Kidney (tissue), 14 donors: Measurements from ENCODE around the gene UBASH3A. TPM values are rescaled to one million over a fixed set of nuclear protein-coding genes. Genes with fewer than 3 reads are reported as not detected.

Experiments used
- DNase-seq, 5 donors: peaks; one replicate each; pipeline ENCODE4 v3.0.0-alpha.2; 2013 to 2020
- FAIRE-seq: peaks from 2 replicates; lab custom pipeline; 2012; peaks lifted over from hg19 to GRCh38; lab: Jason Lieb, UNC
- H3K27ac ChIP-seq, 2 donors: one replicate each; pipeline ENCODE4 v1.7.0; 2013; ENCODE audit warnings: low read depth in 2 of 2, low read length in 2 of 2, inconsistent platforms in 1 of 2
- H3K27me3 ChIP-seq: one replicate; pipeline ENCODE4 v1.7.1; 2013; ENCODE audit warnings: low read length, inconsistent platforms; ENCODE audit not compliant: control insufficient read depth, insufficient read depth
- H3K36me3 ChIP-seq, 3 donors: one replicate each; pipeline versions ENCODE4 v1.7.0 to v1.7.1; 2013; ENCODE audit warnings: low read length in 3 of 3, control low read depth in 1 of 3, inconsistent platforms in 1 of 3; ENCODE audit not compliant: insufficient read depth in 3 of 3, control insufficient read depth in 2 of 3
- H3K4me1 ChIP-seq, 3 donors: one replicate each; pipeline versions ENCODE4 v1.7.0 to v1.7.1; 2013; ENCODE audit warnings: low read length in 3 of 3, inconsistent platforms in 1 of 3, low read depth in 1 of 3; ENCODE audit not compliant: control insufficient read depth in 2 of 3, insufficient read depth in 2 of 3
- H3K4me3 ChIP-seq, 3 donors: one replicate each; pipeline versions ENCODE4 v1.7.0 to v1.8.1; 2013; ENCODE audit warnings: low read length in 3 of 3, control low read depth in 1 of 3, inconsistent platforms in 1 of 3
- H3K9ac ChIP-seq, 3 donors: one replicate each; pipeline versions ENCODE4 v1.7.0 to v1.7.1; 2013; ENCODE audit warnings: low read length in 3 of 3, control low read depth in 1 of 3, inconsistent platforms in 1 of 3
- H3K9me3 ChIP-seq, 3 donors: one replicate each; pipeline versions ENCODE4 v1.7.0 to v1.7.1; 2013; ENCODE audit warnings: low read length in 3 of 3, control low read depth in 1 of 3, inconsistent platforms in 1 of 3; ENCODE audit not compliant: control insufficient read depth in 2 of 3, insufficient read depth in 1 of 3
- CTCF ChIP-seq: IDR thresholded peaks from 3 replicates; pipeline ENCODE4 v1.5.1; 2012; ENCODE audit warnings: mild to moderate bottlenecking, moderate library complexity, borderline replicate concordance; ENCODE audit not compliant: insufficient read depth; ENCODE audit errors: extremely low read depth
- intact Hi-C: fragments of 100-400 bp; cut with DNase I; formaldehyde crosslinking; loops from one replicate; pipeline ENCODE4 v1.11.1; 2022
- polyA plus RNA-seq: library from polyadenylated mRNA; stranded (reverse); fragments of 350-450 nt; fragmentation: Illumina TruSeq; extraction: RNeasy Lipid Tissue Mini Kit (QIAGEN cat#74804); gene quantifications from one replicate; pipeline ENCODE4 v1.2.3, GENCODE V29; 2014; ENCODE audit warnings: low read depth, low replicate concordance; ENCODE audit not compliant: insufficient read depth
- total RNA-seq: library from RNA; stranded (reverse); fragmentation: NEBNext Ultra II Directional; extraction: Animal tissue kit (Norgen Biotek cat#: 25700); gene quantifications from one replicate; pipeline ENCODE4 v1.2.1, GENCODE V29; 2021
- donor health status: control.
- donor health status: control.
- donor health status: control.
- donor health status: control.
- donor health status: control.
- donor health status: DM: yes; HTN: yes; CAD: no.
- donor health status: Normal renal cell carcinoma (clear cell type).

UBASH3A gene
- total and polyA plus RNA-seq, 2 donors from 2014 or later: 2.7 TPM; not detected in 1

- no peaks in the 10 kb centered on the region for H3K4me1 ChIP-seq
- intact Hi-C loops: no loop called here
- DNase-seq (peak in 1 of 5 donors; percentile 15), FAIRE-seq (no peak)
- no peak overlapping the region for H3K4me3 ChIP-seq
- no peak for TF ChIP-seq CTCF
- H3K27me3 ChIP-seq: no peaks in the 10 kb centered on the region
- no peak overlapping the region for H3K9ac ChIP-seq
- H3K9me3 ChIP-seq: peaks cover 0 to 12% (median 5%) of the 10 kb centered on the region in 3 donors
- H3K36me3 ChIP-seq: no peaks in the 10 kb centered on the region
- no peak overlapping the region for H3K27ac ChIP-seq
These were observed 30.3 kb downstream of the UBASH3A start for GRCh38 chr21:42433946-42434551.

- FAIRE-seq (no peak), DNase-seq (no peak)
- TF ChIP-seq CTCF: no peak
- H3K27ac ChIP-seq: no peak overlapping the region
- intact Hi-C loops: no loop called here
- H3K27me3 ChIP-seq: no peaks in the 10 kb centered on the region
- H3K4me3 ChIP-seq: no peak overlapping the region
- peaks cover 2 to 12% (median 5%) of the 10 kb centered on the region in 3 donors for H3K9me3 ChIP-seq
- no peaks in the 10 kb centered on the region for H3K36me3 ChIP-seq
- H3K4me1 ChIP-seq: no peaks in the 10 kb centered on the region
- H3K9ac ChIP-seq: no peak overlapping the region
These were observed 31.2 kb downstream of the UBASH3A start for GRCh38 chr21:42434884-42435283.

- intact Hi-C loops: no loop called here
- Histone ChIP-seq H3K4me3 (no peak overlapping the region), H3K36me3 (no peaks in the 10 kb centered on the region), H3K9ac (no peak overlapping the region), H3K4me1 (no peaks in the 10 kb centered on the region), H3K27me3 (no peaks in the 10 kb centered on the region), H3K27ac (no peak overlapping the region), H3K9me3 (peaks cover 2 to 12% (median 5%) of the 10 kb centered on the region in 3 donors)
- FAIRE-seq: no peak
- TF ChIP-seq CTCF: no peak
- DNase-seq: no peak
These were observed 31.7 kb downstream of the UBASH3A start for GRCh38 chr21:42435401-42435800.
